GM19035 (cell line): ENCODE measurements around the gene RFFL.
A peak's percentile ranks its signal among the peaks of the same experiment; 100 is the strongest.
"Not testable (repeated sequence)": the region's sequence is repeated elsewhere in the genome, so short reads cannot be mapped to it uniquely, and the experiment has no call there.

ENCODE experiments used
- ATAC-seq: cut with Tn5 transposase; IDR thresholded peaks from one replicate; pipeline ENCODE4 v1.9.1; 2021; ENCODE audit not compliant: unreplicated experiment

RFFL gene

DNA sequence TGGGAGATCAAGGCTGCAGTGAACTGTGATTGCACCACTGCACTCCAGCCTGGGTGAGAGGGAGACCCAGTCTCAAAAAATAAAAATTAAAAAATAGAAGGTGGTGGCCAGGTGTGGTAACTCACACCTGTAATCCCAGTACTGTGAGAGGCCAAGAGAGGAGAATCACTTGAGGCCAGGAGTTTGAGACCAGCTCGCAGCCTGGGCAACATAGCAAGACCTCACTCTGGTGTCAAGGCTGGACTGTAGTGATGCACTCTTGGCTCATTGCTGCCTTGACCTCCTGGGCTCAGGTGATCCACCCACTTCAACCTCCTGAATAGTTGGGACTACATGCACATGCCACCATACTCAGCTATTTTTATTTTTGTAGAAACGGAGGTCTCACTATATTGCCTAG lies 13.3 kb downstream of the RFFL start:
- ATAC-seq: no peak

- no peak for ATAC-seq
Measured at GRCh38 chr17:35048685-35049379, 14.7 kb downstream of the RFFL start.

DNA sequence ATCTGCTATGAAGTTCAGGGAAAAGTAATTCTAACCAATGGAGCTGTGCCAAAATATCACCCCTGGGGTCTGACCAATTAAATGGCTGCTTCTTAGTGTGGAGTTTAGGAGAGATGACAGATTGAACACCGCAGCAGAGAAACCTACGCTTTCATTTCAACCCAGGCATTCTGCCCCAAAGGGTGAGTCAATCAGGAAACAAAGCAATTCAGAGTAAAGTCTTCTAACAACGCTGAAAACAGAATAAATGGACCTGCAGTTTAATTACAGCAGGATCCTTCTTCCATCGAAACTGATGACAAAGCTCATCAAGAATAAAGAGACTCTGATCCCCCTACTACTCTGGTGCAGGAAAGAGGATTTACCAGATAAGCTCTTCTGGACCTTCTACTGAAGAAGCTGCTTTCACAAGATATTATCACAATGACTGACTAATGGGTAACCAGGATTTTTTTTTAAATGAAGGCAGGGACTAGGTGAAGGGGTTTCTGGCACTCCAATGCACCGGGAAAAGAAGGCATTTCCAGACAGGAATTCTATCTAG lies 16.7 kb downstream of the RFFL start:
- ATAC-seq: peak; percentile 61

DNA sequence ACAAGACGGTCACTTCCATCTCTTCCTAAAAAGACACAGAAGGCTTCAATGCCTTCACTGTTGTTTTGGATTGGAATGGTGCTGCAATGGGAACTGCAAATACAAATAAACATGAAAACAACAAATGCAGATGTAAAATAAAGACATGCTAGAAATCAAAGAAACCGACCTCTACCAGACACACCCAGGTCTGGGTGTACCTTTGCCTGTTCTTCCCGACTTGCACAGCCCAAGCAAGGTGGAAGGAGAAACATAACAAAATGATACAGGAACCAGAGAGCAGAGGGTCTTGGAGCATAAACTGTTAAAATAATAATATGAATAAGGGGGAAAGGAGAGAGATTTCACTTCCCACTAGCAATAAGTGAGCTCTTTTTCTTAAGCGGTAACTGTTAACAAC lies 17.3 kb downstream of the RFFL start:
- ATAC-seq: peak; percentile 4

GRCh38 chr17:35045458-35045979 lies 18.0 kb downstream of the RFFL start:
- not testable (repeated sequence) for ATAC-seq

DNA sequence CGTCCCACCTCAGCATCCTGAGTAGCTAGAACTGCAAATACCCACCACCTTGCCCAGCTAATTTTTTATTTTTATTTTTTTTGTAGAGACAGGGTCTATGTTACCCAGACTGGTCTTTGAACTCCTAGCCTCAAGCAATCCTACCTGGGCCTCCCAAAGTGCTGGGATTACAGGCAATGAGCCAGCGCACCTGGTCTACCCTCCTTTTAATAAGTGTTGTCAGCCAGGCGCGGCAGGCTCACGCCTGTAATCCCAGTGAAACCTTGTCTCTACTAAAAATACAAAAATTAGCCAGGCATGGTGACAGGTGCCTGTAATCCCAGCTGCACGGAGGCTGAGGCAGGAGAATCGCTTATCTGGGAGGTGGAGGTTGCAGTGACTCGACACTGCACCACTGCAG lies 19.3 kb downstream of the RFFL start:
- no peak for ATAC-seq

DNA sequence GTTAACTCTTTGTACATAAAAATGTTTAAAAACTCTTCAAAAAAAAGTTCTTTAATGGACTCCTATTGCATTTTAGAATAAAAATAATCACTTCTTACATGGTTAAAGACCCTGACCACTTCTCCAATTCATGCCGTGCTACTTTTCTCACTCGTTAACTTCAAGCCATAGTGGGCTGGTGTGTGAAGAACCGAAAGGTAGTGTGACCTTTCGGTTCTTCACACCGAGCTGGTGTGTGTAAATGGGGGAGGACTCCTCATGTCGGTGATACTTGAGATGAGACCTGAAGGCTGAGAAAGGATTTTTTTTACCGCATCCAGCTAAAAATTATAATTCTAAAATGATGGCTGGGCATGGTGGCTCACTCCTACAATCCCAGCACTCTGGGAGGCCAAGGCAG lies 22.1 kb downstream of the RFFL start:
- ATAC-seq: no peak

DNA sequence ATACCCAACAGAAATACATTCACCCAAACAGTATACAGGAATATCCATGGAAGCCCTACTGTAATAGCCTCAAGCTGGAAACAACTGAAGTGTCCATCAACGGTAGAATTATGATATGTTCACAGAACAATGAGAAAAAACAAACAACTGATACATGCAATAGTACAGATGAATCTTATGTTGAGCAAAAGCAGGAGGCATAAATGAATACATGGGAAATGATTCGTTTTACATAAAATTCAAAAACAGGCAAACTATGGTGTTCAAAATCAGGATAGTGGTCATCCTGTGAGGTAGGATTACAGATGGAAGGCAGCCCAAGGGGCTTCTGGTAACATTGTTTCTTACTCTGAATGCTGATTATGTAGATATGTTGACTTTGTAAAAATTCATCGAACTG lies 25.1 kb downstream of the RFFL start:
- no peak for ATAC-seq

GRCh38 chr17:35030780-35031179 lies 32.7 kb downstream of the RFFL start:
- ATAC-seq: no peak

- ATAC-seq: no peak
Measured at GRCh38 chr17:35028531-35029262, 34.8 kb downstream of the RFFL start.

- ATAC-seq: not testable (repeated sequence)
Measured at GRCh38 chr17:35028097-35028496, 35.4 kb downstream of the RFFL start.

DNA sequence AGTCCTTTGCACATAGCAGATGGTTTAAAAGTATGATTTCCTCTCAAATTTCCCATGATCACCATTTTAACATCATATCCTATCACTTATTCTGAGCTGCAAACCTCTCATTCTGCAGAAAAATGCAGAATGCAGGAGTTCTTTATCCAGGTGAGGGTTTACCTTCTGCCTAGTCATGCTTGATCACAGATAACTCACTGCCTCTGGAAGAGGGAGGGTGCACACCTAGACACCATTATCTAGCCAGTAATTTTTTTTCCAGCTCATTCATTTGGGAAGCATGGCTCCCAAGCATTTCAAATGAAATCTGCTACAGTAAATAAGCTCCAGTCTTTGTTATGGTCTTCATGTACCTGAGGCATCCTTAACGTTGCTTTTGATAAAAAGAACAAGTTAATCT lies 38.0 kb downstream of the RFFL start:
- ATAC-seq: no peak

GRCh38 chr17:35023538-35023937 lies 40.0 kb downstream of the RFFL start:
- no peak for ATAC-seq

- no peak for ATAC-seq
Measured at GRCh38 chr17:35022536-35023063, 40.9 kb downstream of the RFFL start.

DNA sequence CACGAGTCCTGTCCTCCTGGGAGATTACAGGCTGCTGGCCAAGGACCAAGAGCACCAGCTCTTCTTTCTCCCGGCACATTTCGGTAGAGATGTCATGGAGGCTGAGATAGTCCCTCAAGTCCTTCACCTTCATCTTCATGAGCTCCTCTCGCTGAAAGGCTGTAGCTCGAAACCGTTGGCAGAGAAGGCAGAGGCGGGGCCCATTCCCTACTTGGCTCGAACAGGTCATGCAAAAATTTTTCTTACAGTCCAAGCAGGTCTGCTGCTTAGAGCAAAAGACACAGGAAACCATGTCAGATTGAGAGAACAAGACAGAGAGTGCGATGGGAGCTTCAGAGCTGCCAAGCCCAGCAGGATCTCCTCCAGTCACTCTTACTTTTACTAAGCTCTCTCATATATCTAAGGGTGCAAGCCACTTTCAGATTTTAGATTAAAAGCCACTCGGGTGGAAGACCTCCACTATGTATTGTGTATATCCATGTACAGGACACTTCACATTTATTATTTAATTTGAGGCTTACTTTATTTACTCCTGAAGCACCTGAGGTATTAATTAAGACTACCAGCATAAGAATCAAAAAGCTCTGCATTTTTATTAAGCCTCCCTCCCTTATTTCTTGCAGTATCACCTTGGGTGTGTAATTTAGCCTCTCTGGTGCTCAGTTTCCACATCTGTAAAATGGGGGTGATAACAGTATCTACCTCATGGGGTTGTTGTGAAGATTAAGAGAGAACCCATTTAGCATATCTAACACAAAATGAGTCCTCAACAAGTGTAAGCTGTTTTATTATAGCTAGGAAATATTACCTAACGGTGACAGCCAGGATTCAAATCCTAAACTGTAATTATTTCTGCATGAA lies 41.8 kb downstream of the RFFL start:
- no peak for ATAC-seq

DNA sequence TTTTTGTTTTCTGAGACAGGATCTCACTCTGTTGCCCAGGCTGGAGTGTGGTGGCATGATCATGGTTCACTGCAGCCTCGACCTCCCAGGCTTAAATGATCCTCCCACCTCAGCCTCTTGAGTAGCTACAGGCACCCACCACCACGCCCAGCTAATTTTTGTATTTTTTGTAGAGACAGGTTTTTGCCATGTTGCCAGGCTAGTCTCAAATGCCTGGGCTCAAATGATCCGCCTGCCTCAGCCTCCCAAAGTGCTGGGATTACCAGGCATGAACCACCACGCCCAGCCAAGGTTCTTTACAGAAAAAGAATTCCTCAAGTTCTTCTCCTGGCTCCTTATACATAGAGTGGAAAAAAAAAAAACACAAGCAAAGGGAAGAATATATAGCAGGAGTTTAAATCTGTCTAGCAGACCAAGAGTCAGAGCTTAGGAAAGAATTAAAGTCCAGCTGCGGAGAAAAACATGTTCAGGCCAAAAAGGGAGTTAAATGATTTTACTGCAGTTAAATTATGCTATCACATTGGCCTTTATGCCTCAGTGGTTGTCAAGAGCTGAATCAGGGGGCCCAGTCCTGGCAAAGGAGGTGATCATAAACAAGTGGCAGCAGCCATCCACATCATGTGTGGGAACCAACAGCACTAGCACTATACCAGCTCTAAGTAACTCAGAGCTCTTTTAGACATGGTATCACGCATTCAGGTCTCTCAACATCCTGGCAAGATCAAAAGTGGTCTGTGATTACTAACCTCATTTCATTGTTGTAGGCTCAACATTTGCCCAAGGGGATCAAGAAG lies 43.9 kb downstream of the RFFL start:
- ATAC-seq: no peak

DNA sequence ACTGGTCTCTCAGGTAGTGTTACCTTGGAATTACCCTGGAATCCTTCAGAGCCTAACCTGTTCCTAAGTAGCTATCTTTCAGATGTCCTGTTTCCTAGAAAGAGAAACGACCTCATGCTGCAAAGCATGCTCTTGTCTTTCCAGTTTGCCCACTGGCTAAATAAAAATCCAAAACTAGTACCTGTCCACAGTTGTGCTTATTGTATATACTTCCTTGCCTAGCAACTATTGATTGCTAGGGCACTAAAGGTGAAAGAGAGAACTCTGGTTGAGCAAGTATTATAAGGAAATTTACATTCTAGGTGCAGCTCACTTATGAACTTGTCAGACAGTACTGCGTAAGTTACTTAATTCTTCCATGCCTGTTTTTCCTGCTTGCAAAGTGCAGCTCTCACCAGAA lies 44.7 kb downstream of the RFFL start:
- no peak for ATAC-seq

GRCh38 chr17:35017021-35017420 lies 46.5 kb downstream of the RFFL start:
- no peak for ATAC-seq

DNA sequence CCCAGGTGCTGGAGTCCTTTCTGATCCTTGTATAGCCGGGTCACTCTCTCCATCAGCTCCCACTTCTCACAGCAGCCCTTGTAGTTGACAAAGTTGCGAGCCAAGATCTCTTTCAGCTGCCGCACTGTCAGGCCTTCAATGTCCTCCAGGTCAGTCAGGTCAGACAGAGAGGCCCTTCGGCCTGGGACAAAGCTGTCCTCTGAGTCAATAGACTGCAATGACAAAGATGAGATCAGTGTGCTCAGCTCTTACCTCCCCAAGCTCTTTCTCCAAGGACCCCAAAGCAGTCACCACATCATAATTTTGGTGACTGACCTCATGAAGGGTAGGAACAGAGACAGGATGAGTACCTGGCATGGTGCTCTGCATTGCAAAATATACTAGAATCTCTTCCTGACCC lies 47.1 kb downstream of the RFFL start:
- no peak for ATAC-seq

DNA sequence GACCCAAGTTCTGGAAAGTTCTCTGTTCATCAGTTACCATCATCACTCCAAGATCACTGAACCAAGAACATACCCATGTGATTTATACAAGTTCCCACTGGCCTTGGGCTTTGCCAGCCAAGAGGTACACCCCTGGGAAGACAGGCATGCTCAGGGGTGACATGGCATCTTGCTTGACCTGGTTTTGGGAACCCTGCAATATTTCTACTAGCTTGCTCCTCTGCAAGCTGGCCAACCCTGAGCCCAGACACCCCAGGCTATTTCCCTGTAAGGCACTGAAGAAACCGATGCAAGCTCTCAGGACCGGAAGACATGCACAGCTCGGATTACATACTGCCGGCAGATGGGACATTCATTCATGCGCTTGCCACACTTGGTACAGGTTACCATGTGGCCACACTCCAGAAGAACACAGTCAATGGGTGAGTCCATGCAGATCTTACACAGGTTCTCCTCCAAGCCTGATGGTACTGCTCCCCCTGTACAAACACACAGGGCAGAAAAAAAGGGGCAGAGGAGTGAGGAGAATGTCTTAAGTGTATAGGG lies 51.8 kb downstream of the RFFL start:
- ATAC-seq: no peak
